Measurements from ENCODE around the gene ETNPPL. TPM values are rescaled to one million over a fixed set of nuclear protein-coding genes. Genes with fewer than 3 reads are reported as not detected.

Gene ETNPPL
- total and polyA plus RNA-seq, 2 donors (not counting 3 experiments of a cell fraction or from before 2014, with no cell fraction given) = not detected

GRCh38 chr4:108742451-108743420 is 20.1 kb downstream of the ETNPPL start:
- Histone ChIP-seq H3K36me3 (ENCODE audit: control insufficient read depth in 2 of 2, extremely low read depth in 1 of 2, insufficient read depth in 2 of 2, low read length in 2 of 2) (no peaks in the 10 kb centered on the region), H2AFZ (ENCODE audit: low read depth, low read length) (no peak overlapping the region), H3K4me2 (ENCODE audit: insufficient read depth, low read length) (no peak overlapping the region), H4K20me1 (replicated peaks; ENCODE audit: control insufficient read depth, extremely low read depth, insufficient read depth, low read length) (no peaks in the 10 kb centered on the region), H3K4me3 (replicated peaks in 1 of 3; ENCODE audit: insufficient read depth in 1 of 3, low read depth in 1 of 3, low read length in 3 of 3) (no peak overlapping the region), H3K9me1 (replicated peaks; ENCODE audit: control insufficient read depth, extremely low read depth, insufficient read depth, low read length) (no peaks in the 10 kb centered on the region), H3K9me3 (replicated peaks; ENCODE audit: control insufficient read depth, insufficient read depth, low read length) (no peaks in the 10 kb centered on the region), H3K4me1 (ENCODE audit: control insufficient read depth, extremely low read depth, insufficient read depth, low read length) (no peaks in the 10 kb centered on the region), H3K27ac (ENCODE audit: insufficient read depth, low read depth, low read length) (no peak overlapping the region), H3K27me3 (ENCODE audit: control insufficient read depth in 2 of 2, insufficient read depth in 2 of 2, low read length in 2 of 2) (peaks cover 0 to 2% of the 10 kb centered on the region in 2 experiments), H3K9ac (replicated peaks; ENCODE audit: extremely low read depth, insufficient read depth, low read length) (no peak overlapping the region), H3K79me2 (ENCODE audit: control insufficient read depth, insufficient read depth, low read length) (no peaks in the 10 kb centered on the region)
- intact Hi-C loops (cut with micrococcal nuclease) (no loop called here), dilution Hi-C loops (cut with MboI; ENCODE audit: extremely low pct_ligation_motif_present, low sequenced_read_pairs) (no loop called here)
- no peak for DNase-seq (ENCODE audit: low read depth, low spot score)
- CTCF ChIA-PET = no interaction called here
- TF ChIP-seq CTCF (IDR thresholded peaks at IDR 0.05; ENCODE audit: extremely low read depth in 1 of 2, insufficient read depth in 1 of 2, low read depth in 1 of 2, low read length in 2 of 2) (no peak), FOS (IDR thresholded peaks at IDR 0.05; ENCODE audit: borderline replicate concordance, insufficient read depth, low read length) (no peak)
- TF ChIP-seq, protein P1, sequence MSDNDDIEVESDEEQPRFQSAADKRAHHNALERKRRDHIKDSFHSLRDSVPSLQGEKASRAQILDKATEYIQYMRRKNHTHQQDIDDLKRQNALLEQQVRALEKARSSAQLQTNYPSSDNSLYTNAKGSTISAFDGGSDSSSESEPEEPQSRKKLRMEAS (IDR thresholded peaks at IDR 0.05; ENCODE audit: insufficient read depth, insufficient read length) = no peak
- POLR2A ChIA-PET = no interaction called here
- FAIRE-seq = no peak
- no TSS peak for BruUV-seq (replicated peaks)

Data from endothelial cell of umbilical vein (primary cell).